Karpas-422 (cell line): ENCODE measurements around the gene ABLIM1. TPM values are rescaled to one million over a fixed set of nuclear protein-coding genes. Genes with fewer than 3 reads are reported as not detected.

ENCODE experiments used
- DNase-seq: peaks from one replicate; pipeline ENCODE4 v3.0.0-alpha.2; 2015
- H2AFZ ChIP-seq: fragments of 200-600 bp; sonication (generic); 2 replicates; pipeline ENCODE4 v1.6.1; 2014; ENCODE audit warnings: antibody characterized with exemption, low read length, mixed read lengths
- H3K27ac ChIP-seq: fragments of 200-600 bp; sonication (generic); 2 replicates; pipeline ENCODE4 v1.5.1; 2014; ENCODE audit warnings: mild to moderate bottlenecking, low read length, moderate library complexity
- H3K27me3 ChIP-seq: fragments of 200-600 bp; sonication (generic); 2 replicates; pipeline ENCODE4 v1.6.1; 2014; ENCODE audit warnings: low read length, mixed read lengths
- H3K36me3 ChIP-seq: fragments of 200-600 bp; sonication (generic); 2 replicates; pipeline ENCODE4 v1.6.1; 2014; ENCODE audit warnings: low read length, mixed read lengths; ENCODE audit not compliant: insufficient read depth
- H3K4me1 ChIP-seq: fragments of 200-600 bp; sonication (generic); 2 replicates; pipeline ENCODE4 v1.6.1; 2014; ENCODE audit warnings: mild to moderate bottlenecking, low read length, mixed read lengths
- H3K4me2 ChIP-seq: fragments of 200-600 bp; sonication (generic); 2 replicates; pipeline ENCODE4 v1.6.1; 2014; ENCODE audit warnings: low read length, low read depth, mild to moderate bottlenecking; ENCODE audit not compliant: poor library complexity, severe bottlenecking
- H3K4me3 ChIP-seq: fragments of 200-600 bp; sonication (generic); 2 replicates; pipeline ENCODE4 v1.5.1; 2014; ENCODE audit warnings: mild to moderate bottlenecking, antibody characterized with exemption, low read length, mixed read lengths
- H3K79me2 ChIP-seq: fragments of 200-600 bp; sonication (generic); 2 replicates; pipeline ENCODE4 v1.6.1; 2014; ENCODE audit warnings: mild to moderate bottlenecking, low read length, mixed read lengths
- H3K9ac ChIP-seq: fragments of 200-600 bp; sonication (generic); 2 replicates; pipeline ENCODE4 v1.6.0; 2014; ENCODE audit warnings: low read length
- H3K9me2 ChIP-seq: fragments of 200-600 bp; sonication (generic), shearing (Covaris generic); replicated peaks from 2 replicates; pipeline ENCODE4 v1.6.0; 2014; ENCODE audit warnings: mild to moderate bottlenecking, low read length, moderate library complexity; ENCODE audit not compliant: insufficient read depth
- H3K9me3 ChIP-seq: fragments of 300-700, 200-600 bp; sonication (generic); 2 replicates; pipeline ENCODE4 v1.6.1; 2014; ENCODE audit warnings: low read length, mixed read lengths
- H4K20me1 ChIP-seq: fragments of 200-600 bp; sonication (generic); 2 replicates; pipeline ENCODE4 v1.6.1; 2014; ENCODE audit warnings: mild to moderate bottlenecking, antibody characterized with exemption, low read length, low read depth; ENCODE audit not compliant: insufficient read depth
- total RNA-seq: library from RNA; depleted of rRNA; stranded (reverse); fragments of >200 nt; shearing (Covaris generic); gene quantifications from 2 replicates; pipeline ENCODE4 v1.2.3, GENCODE V29; 2014; ENCODE audit warnings: low replicate concordance

ABLIM1 gene
- total RNA-seq, 1 experiment from 2014 or later = 131 TPM

- H3K36me3 ChIP-seq = no peaks in the 10 kb centered on the region
- no peaks in the 10 kb centered on the region for H3K27me3 ChIP-seq
- H3K9ac ChIP-seq = no peak overlapping the region
- H2AFZ ChIP-seq = no peak overlapping the region
- no peak overlapping the region for H3K27ac ChIP-seq
- no peak for DNase-seq
- H3K4me3 ChIP-seq = no peak overlapping the region
- H3K9me2 ChIP-seq = no peaks in the 10 kb centered on the region
- H4K20me1 ChIP-seq = no peaks in the 10 kb centered on the region
- H3K9me3 ChIP-seq = no peaks in the 10 kb centered on the region
- H3K79me2 ChIP-seq = no peaks in the 10 kb centered on the region
- H3K4me1 ChIP-seq = peaks cover 11% of the 10 kb centered on the region
- H3K4me2 ChIP-seq = no peak overlapping the region
Measured at GRCh38 chr10:114635797-114636550, 22.1 kb downstream of the ABLIM1 start.

GRCh38 chr10:114635101-114635500 lies 23.0 kb downstream of the ABLIM1 start:
- Histone ChIP-seq H3K9ac (no peak overlapping the region), H3K9me2 (no peaks in the 10 kb centered on the region), H3K4me1 (peaks cover 11% of the 10 kb centered on the region), H3K27ac (no peak overlapping the region), H4K20me1 (no peaks in the 10 kb centered on the region), H3K27me3 (no peaks in the 10 kb centered on the region), H3K4me2 (no peak overlapping the region), H3K36me3 (no peaks in the 10 kb centered on the region), H3K4me3 (no peak overlapping the region), H3K9me3 (no peaks in the 10 kb centered on the region), H2AFZ (no peak overlapping the region), H3K79me2 (no peaks in the 10 kb centered on the region)
- no peak for DNase-seq

GRCh38 chr10:114634609-114634979 lies 23.5 kb downstream of the ABLIM1 start:
- no peak overlapping the region for H3K4me3 ChIP-seq
- no peaks in the 10 kb centered on the region for H3K27me3 ChIP-seq
- no peaks in the 10 kb centered on the region for H3K36me3 ChIP-seq
- no peaks in the 10 kb centered on the region for H3K9me2 ChIP-seq
- no peak overlapping the region for H3K4me2 ChIP-seq
- no peaks in the 10 kb centered on the region for H3K79me2 ChIP-seq
- H3K9me3 ChIP-seq = no peaks in the 10 kb centered on the region
- DNase-seq = no peak
- H4K20me1 ChIP-seq = no peaks in the 10 kb centered on the region
- peaks cover 11% of the 10 kb centered on the region for H3K4me1 ChIP-seq
- no peak overlapping the region for H3K9ac ChIP-seq
- no peak overlapping the region for H2AFZ ChIP-seq
- no peak overlapping the region for H3K27ac ChIP-seq

- H4K20me1 ChIP-seq = no peaks in the 10 kb centered on the region
- no peaks in the 10 kb centered on the region for H3K9me2 ChIP-seq
- H3K4me1 ChIP-seq = peaks cover 11% of the 10 kb centered on the region
- H3K9me3 ChIP-seq = no peaks in the 10 kb centered on the region
- no peak overlapping the region for H3K27ac ChIP-seq
- H3K36me3 ChIP-seq = no peaks in the 10 kb centered on the region
- H3K4me2 ChIP-seq = no peak overlapping the region
- no peak overlapping the region for H2AFZ ChIP-seq
- no peaks in the 10 kb centered on the region for H3K79me2 ChIP-seq
- no peak overlapping the region for H3K4me3 ChIP-seq
- H3K9ac ChIP-seq = no peak overlapping the region
- DNase-seq = no peak
- no peaks in the 10 kb centered on the region for H3K27me3 ChIP-seq
Measured at GRCh38 chr10:114632869-114633715, 25.0 kb downstream of the ABLIM1 start.

- H3K79me2 ChIP-seq = no peaks in the 10 kb centered on the region
- H3K4me1 ChIP-seq = peaks cover 11% of the 10 kb centered on the region
- no peaks in the 10 kb centered on the region for H3K27me3 ChIP-seq
- H3K9ac ChIP-seq = peak overlapping the region; percentile 42
- no peaks in the 10 kb centered on the region for H4K20me1 ChIP-seq
- no peak for DNase-seq
- H3K9me2 ChIP-seq = no peaks in the 10 kb centered on the region
- H3K4me3 ChIP-seq = peak overlapping the region; percentile 63
- H3K36me3 ChIP-seq = no peaks in the 10 kb centered on the region
- no peaks in the 10 kb centered on the region for H3K9me3 ChIP-seq
- peak overlapping the region; percentile 70 for H3K4me2 ChIP-seq
- no peak overlapping the region for H3K27ac ChIP-seq
- H2AFZ ChIP-seq = peak overlapping the region; percentile 22; the same call in 1 of the 2 replicates
Measured at GRCh38 chr10:114631666-114632417, 26.2 kb downstream of the ABLIM1 start.

- DNase-seq = no peak
- peak overlapping the region; percentile 63; the same call in 1 of the 2 replicates for H3K4me3 ChIP-seq
- H3K9ac ChIP-seq = peak overlapping the region; percentile 42; the same call in 1 of the 2 replicates
Measured at GRCh38 chr10:114631090-114631665, 26.9 kb downstream of the ABLIM1 start.

GRCh38 chr10:114629824-114630730 lies 28.0 kb downstream of the ABLIM1 start:
- DNase-seq = no peak
- Histone ChIP-seq H3K4me1 (peaks cover 11% of the 10 kb centered on the region), H3K9ac (no peak overlapping the region), H3K9me2 (no peaks in the 10 kb centered on the region), H3K9me3 (no peaks in the 10 kb centered on the region), H4K20me1 (no peaks in the 10 kb centered on the region), H3K79me2 (no peaks in the 10 kb centered on the region), H3K36me3 (no peaks in the 10 kb centered on the region), H3K4me2 (no peak overlapping the region), H3K27ac (no peak overlapping the region), H3K27me3 (no peaks in the 10 kb centered on the region; the same call in 1 of the 2 replicates), H2AFZ (no peak overlapping the region), H3K4me3 (no peak overlapping the region)

More at GRCh38 chr10:114631090-114631665, 26.9 kb downstream of the ABLIM1 start:
- Histone ChIP-seq H3K36me3 (no peaks in the 10 kb centered on the region), H3K4me2 (peak overlapping the region; percentile 70), H3K4me1 (peaks cover 11% of the 10 kb centered on the region), H3K27ac (no peak overlapping the region), H3K79me2 (no peaks in the 10 kb centered on the region), H2AFZ (peak overlapping the region; percentile 22; the same call in 1 of the 2 replicates), H3K9me3 (no peaks in the 10 kb centered on the region), H4K20me1 (no peaks in the 10 kb centered on the region), H3K27me3 (no peaks in the 10 kb centered on the region), H3K9me2 (no peaks in the 10 kb centered on the region)
